Endodermal cell (in vitro differentiated cells): ENCODE results near the gene ZFAND5. TPM values are rescaled to one million over a fixed set of nuclear protein-coding genes. Genes with fewer than 3 reads are reported as not detected.

Experiments used
- DNase-seq: peaks from one replicate; pipeline ENCODE4 v3.0.0-alpha.2; 2017
- H3K27ac ChIP-seq: 2 replicates; pipeline ENCODE4 v1.5.1; 2013; ENCODE audit warnings: mild to moderate bottlenecking, low read depth, low read length, moderate library complexity
- H3K27me3 ChIP-seq: 2 replicates; pipeline ENCODE4 v1.6.1; 2013; ENCODE audit warnings: mild to moderate bottlenecking, low read length, moderate library complexity; ENCODE audit not compliant: insufficient read depth, control insufficient read depth, poor library complexity, severe bottlenecking
- H3K36me3 ChIP-seq: 2 replicates; pipeline ENCODE4 v1.7.0; 2013; ENCODE audit warnings: mild to moderate bottlenecking, low read length, moderate library complexity; ENCODE audit not compliant: control insufficient read depth, insufficient read depth
- H3K4me1 ChIP-seq: one replicate; pipeline ENCODE4 v1.7.0; 2013; ENCODE audit warnings: low read length; ENCODE audit not compliant: control insufficient read depth, insufficient read depth
- H3K4me3 ChIP-seq: 2 replicates; pipeline ENCODE4 v1.5.1; 2013; ENCODE audit warnings: mild to moderate bottlenecking, low read length, moderate library complexity
- H3K9ac ChIP-seq: 2 replicates; pipeline ENCODE4 v1.6.1; 2013; ENCODE audit warnings: mild to moderate bottlenecking, low read length, moderate library complexity; ENCODE audit not compliant: poor library complexity, severe bottlenecking; ENCODE audit errors: extremely low read depth
- H3K9me3 ChIP-seq: 2 replicates; pipeline ENCODE4 v1.6.1; 2013; ENCODE audit warnings: mild to moderate bottlenecking, low read length, moderate library complexity; ENCODE audit not compliant: control insufficient read depth
- H3K27ac Mint-ChIP-seq: 2 replicates; pipeline ENCODE4 v1.8.0; 2020; ENCODE audit warnings: mixed read lengths
- H3K27me3 Mint-ChIP-seq: 2 replicates; pipeline ENCODE4 v1.8.0; 2021; ENCODE audit warnings: mild to moderate bottlenecking, mixed read lengths; ENCODE audit not compliant: insufficient read depth
- H3K36me3 Mint-ChIP-seq: 2 replicates; pipeline ENCODE4 v1.8.0; 2020; ENCODE audit warnings: low read depth, mixed read lengths
- H3K4me1 Mint-ChIP-seq: 2 replicates; pipeline ENCODE4 v1.8.0; 2020; ENCODE audit warnings: mixed read lengths
- H3K4me3 Mint-ChIP-seq: 2 replicates; pipeline ENCODE4 v1.8.0; 2020; ENCODE audit warnings: mild to moderate bottlenecking, moderate library complexity, mixed read lengths
- H3K9me3 Mint-ChIP-seq: 2 replicates; pipeline ENCODE4 v1.8.0; 2020; ENCODE audit warnings: mild to moderate bottlenecking, mixed read lengths
- CTCF ChIP-seq: fragments of 200-600 bp; sonication (generic); conservative IDR thresholded peaks from 2 replicates; pipeline ENCODE4 v1.5.0; 2021; ENCODE audit warnings: antibody characterized with exemption, mild to moderate bottlenecking
- WGBS, 2 experiments: methylation state at CpG; one replicate each; pipeline versions ENCODE4 v1.1.5 to v1.1.7; 2013; ENCODE audit warnings: missing lambda C conversion rate in 2 of 2, mixed read lengths in 1 of 2; ENCODE audit not compliant: insufficient coverage in 1 of 2, insufficient read length in 1 of 2; 5-methylcytosine and 5-hydroxymethylcytosine counted together
- total RNA-seq, 2 donors: library from RNA; stranded (reverse); fragmentation: NEBNext Ultra II Directional in 1 of 2; extraction: Animal tissue kit (Norgen Biotek cat#: 25700) in 1 of 2; gene quantifications; 2 replicates in 1 of 2; 3 replicates in 1 of 2; pipeline ENCODE4 v1.2.1, GENCODE V29; 2021

ZFAND5 gene
- total RNA-seq, 2 donors from 2014 or later: 121 to 137 TPM

DNA sequence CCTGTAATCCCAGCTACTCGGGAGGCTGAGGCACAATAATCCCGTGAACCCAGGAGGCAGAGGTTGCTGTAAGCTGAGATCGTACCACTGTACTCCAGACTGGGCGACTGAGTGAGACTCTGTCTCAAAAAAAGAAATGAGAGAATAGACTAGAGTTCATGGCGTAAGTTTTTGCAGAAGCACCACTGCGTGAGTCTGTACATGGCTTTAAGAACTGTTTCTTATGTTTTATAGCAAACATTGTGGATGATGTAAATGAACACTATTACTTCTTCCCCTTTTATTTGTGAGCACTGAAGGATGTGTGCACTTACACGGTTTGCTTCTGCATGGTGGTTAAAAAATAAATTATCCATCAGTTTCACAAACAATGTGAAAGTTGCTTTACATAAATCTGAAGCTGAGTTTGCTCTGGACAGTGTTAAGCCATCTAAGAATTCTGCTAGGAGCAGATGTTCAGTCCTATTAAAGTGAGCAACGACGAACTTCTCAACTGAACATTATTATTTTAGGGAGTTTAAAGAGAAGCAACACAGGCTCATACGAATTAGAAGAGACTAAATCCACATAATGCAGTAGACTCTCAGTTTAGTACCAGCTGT is 52.5 kb downstream of the ZFAND5 start:
- no peak overlapping the region for H3K4me3 Mint-ChIP-seq
- Histone ChIP-seq H3K4me3 (no peak overlapping the region), H3K4me1 (peaks cover 14% of the 10 kb centered on the region), H3K36me3 (no peaks in the 10 kb centered on the region), H3K27ac (no peak overlapping the region), H3K9ac (no peak overlapping the region), H3K9me3 (no peaks in the 10 kb centered on the region), H3K27me3 (no peaks in the 10 kb centered on the region)
- WGBS, 2 experiments: 81 to 92% methylated on average over 6 to 10 of the region's 10 CpGs
- DNase-seq: no peak
- H3K4me1 Mint-ChIP-seq: peaks cover 23% of the 10 kb centered on the region
- no peak for TF ChIP-seq CTCF
- no peaks in the 10 kb centered on the region for H3K36me3 Mint-ChIP-seq
- H3K27ac Mint-ChIP-seq: no peak overlapping the region
- no peaks in the 10 kb centered on the region for H3K9me3 Mint-ChIP-seq
- peaks cover 4% of the 10 kb centered on the region for H3K27me3 Mint-ChIP-seq

GRCh38 chr9:72309364-72310133 is 55.5 kb downstream of the ZFAND5 start:
- no peak overlapping the region for H3K27ac ChIP-seq
- no peak overlapping the region for H3K9ac ChIP-seq
- DNase-seq: no peak
- no peak overlapping the region for H3K4me3 ChIP-seq
- no peaks in the 10 kb centered on the region for H3K36me3 ChIP-seq
- no peak overlapping the region for H3K4me3 Mint-ChIP-seq
- H3K27me3 ChIP-seq: no peaks in the 10 kb centered on the region
- no peaks in the 10 kb centered on the region for H3K36me3 Mint-ChIP-seq
- no peaks in the 10 kb centered on the region for H3K9me3 Mint-ChIP-seq
- no peak for TF ChIP-seq CTCF
- peaks cover 2% of the 10 kb centered on the region for H3K4me1 Mint-ChIP-seq
- no peak overlapping the region for H3K27ac Mint-ChIP-seq
- H3K9me3 ChIP-seq: no peaks in the 10 kb centered on the region
- peaks cover 4% of the 10 kb centered on the region for H3K27me3 Mint-ChIP-seq
- WGBS, 2 experiments: 84% methylated on average over 2 of the region's 4 CpGs; no CpG with 5 or more reads in 1 of the 2 experiments
- H3K4me1 ChIP-seq: no peaks in the 10 kb centered on the region

GRCh38 chr9:72306761-72307160 is 58.2 kb downstream of the ZFAND5 start:
- Mint-ChIP-seq H3K9me3 (no peaks in the 10 kb centered on the region), H3K4me3 (no peak overlapping the region), H3K27ac (no peak overlapping the region), H3K27me3 (no peaks in the 10 kb centered on the region), H3K36me3 (no peaks in the 10 kb centered on the region), H3K4me1 (no peaks in the 10 kb centered on the region)
- Histone ChIP-seq H3K27ac (no peak overlapping the region), H3K4me1 (no peaks in the 10 kb centered on the region), H3K36me3 (no peaks in the 10 kb centered on the region), H3K9ac (no peak overlapping the region), H3K27me3 (no peaks in the 10 kb centered on the region), H3K9me3 (no peaks in the 10 kb centered on the region), H3K4me3 (no peak overlapping the region)
- WGBS, 2 experiments: 66 to 82% methylated on average over 1 of the region's 1 CpG
- no peak for DNase-seq
- no peak for TF ChIP-seq CTCF
